ENCODE results near the gene ITPRIPL1.

GRCh38 chr2:96326564-96326963 is 1.4 kb downstream of the ITPRIPL1 start:
- no peak for TF ChIP-seq CTCF (IDR thresholded peaks at IDR 0.05)
- no peak for TF ChIP-seq POLR2A (IDR thresholded peaks at IDR 0.05)
